ENCODE results near the gene F5. TPM values are rescaled to one million over a fixed set of nuclear protein-coding genes. Genes with fewer than 3 reads are reported as not detected.

F5 gene
- total and polyA plus RNA-seq, 9 of the 15 experiments (the other 6 are each of a cell fraction or from before 2014, with no cell fraction given): 0.03 to 0.13 TPM; not detected in 7

GRCh38 chr1:169485431-169486280 lies 100.6 kb downstream of the F5 start, which contains the start of gene SLC19A2 (continued):
- TF ChIP-seq, protein P1, sequence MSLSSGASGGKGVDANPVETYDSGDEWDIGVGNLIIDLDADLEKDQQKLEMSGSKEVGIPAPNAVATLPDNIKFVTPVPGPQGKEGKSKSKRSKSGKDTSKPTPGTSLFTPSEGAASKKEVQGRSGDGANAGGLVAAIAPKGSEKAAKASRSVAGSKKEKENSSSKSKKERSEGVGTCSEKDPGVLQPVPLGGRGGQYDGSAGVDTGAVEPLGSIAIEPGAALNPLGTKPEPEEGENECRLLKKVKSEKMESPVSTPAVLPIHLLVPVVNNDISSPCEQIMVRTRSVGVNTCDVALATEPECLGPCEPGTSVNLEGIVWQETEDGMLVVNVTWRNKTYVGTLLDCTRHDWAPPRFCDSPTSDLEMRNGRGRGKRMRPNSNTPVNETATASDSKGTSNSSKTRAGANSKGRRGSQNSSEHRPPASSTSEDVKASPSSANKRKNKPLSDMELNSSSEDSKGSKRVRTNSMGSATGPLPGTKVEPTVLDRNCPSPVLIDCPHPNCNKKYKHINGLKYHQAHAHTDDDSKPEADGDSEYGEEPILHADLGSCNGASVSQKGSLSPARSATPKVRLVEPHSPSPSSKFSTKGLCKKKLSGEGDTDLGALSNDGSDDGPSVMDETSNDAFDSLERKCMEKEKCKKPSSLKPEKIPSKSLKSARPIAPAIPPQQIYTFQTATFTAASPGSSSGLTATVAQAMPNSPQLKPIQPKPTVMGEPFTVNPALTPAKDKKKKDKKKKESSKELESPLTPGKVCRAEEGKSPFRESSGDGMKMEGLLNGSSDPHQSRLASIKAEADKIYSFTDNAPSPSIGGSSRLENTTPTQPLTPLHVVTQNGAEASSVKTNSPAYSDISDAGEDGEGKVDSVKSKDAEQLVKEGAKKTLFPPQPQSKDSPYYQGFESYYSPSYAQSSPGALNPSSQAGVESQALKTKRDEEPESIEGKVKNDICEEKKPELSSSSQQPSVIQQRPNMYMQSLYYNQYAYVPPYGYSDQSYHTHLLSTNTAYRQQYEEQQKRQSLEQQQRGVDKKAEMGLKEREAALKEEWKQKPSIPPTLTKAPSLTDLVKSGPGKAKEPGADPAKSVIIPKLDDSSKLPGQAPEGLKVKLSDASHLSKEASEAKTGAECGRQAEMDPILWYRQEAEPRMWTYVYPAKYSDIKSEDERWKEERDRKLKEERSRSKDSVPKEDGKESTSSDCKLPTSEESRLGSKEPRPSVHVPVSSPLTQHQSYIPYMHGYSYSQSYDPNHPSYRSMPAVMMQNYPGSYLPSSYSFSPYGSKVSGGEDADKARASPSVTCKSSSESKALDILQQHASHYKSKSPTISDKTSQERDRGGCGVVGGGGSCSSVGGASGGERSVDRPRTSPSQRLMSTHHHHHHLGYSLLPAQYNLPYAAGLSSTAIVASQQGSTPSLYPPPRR (CRISPR knock-in tag; IDR thresholded peaks at IDR 0.05; ENCODE audit: borderline replicate concordance): no peak
- TF ChIP-seq ATF1 (CRISPR knock-in tag; IDR thresholded peaks at IDR 0.05): peak; percentile 64
- TF ChIP-seq ATF1 (tag; IDR thresholded peaks at IDR 0.05): peak; percentile 97
- peak; percentile 89 for TF ChIP-seq POLR2B (IDR thresholded peaks at IDR 0.05; ENCODE audit: low read depth, partially characterized antibody)
- TF ChIP-seq MAFK (IDR thresholded peaks at IDR 0.05; ENCODE audit: low read length): peak; percentile 15; the same call in 1 of the 2 replicates
- TF ChIP-seq, protein P2, sequence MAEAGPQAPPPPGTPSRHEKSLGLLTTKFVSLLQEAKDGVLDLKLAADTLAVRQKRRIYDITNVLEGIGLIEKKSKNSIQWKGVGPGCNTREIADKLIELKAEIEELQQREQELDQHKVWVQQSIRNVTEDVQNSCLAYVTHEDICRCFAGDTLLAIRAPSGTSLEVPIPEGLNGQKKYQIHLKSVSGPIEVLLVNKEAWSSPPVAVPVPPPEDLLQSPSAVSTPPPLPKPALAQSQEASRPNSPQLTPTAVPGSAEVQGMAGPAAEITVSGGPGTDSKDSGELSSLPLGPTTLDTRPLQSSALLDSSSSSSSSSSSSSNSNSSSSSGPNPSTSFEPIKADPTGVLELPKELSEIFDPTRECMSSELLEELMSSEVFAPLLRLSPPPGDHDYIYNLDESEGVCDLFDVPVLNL (CRISPR knock-in tag; IDR thresholded peaks at IDR 0.05; ENCODE audit: low read depth): peak; percentile 72; the same call in 1 of the 2 replicates
- no peak for TF ChIP-seq ZNF668 (CRISPR knock-in tag; IDR thresholded peaks at IDR 0.05)
- TF ChIP-seq E2F5 (CRISPR knock-in tag; IDR thresholded peaks at IDR 0.05): peak; percentile 62; the same call in 1 of the 2 replicates
- no peak for TF ChIP-seq MTF1 (CRISPR knock-in tag; IDR thresholded peaks at IDR 0.05; ENCODE audit: borderline replicate concordance)
- no peak for TF ChIP-seq SIX5 (IDR thresholded peaks at IDR 0.05; ENCODE audit: borderline replicate concordance in 1 of 2, insufficient read depth in 1 of 2, low read depth in 1 of 2, low read length in 2 of 2)
- no peak for TF ChIP-seq RNF219 (CRISPR knock-in tag; IDR thresholded peaks at IDR 0.05)
- TF ChIP-seq STAT5A (IDR thresholded peaks at IDR 0.05; ENCODE audit: borderline replicate concordance, low read length): no peak
- no peak for TF ChIP-seq SLC30A9 (CRISPR knock-in tag; IDR thresholded peaks at IDR 0.05)
- 0 out of 2 replicates have a peak, but pooled peaks have one; percentile 14 for TF ChIP-seq STAG1 (CRISPR knock-in tag; IDR thresholded peaks at IDR 0.05; ENCODE audit: borderline replicate concordance)
- TF ChIP-seq BRF2 (IDR thresholded peaks at IDR 0.05; ENCODE audit: borderline replicate concordance, insufficient read depth, insufficient read length): no peak
- no peak for TF ChIP-seq ARID1B (IDR thresholded peaks at IDR 0.05)
